NOMO-1 treated with dmso at 0.1 percent for 144 hours (cell line): ENCODE measurements around the gene MYADML2.
"Not testable (repeated sequence)": the region's sequence is repeated elsewhere in the genome, so short reads cannot be mapped to it uniquely, and the experiment has no call there.

Experiments used
- DNase-seq: peaks from one replicate; lab custom pipeline; 2025; ENCODE audit not compliant: unreplicated experiment; lab: John Stamatoyannopoulos, UW

The MYADML2 gene

DNA sequence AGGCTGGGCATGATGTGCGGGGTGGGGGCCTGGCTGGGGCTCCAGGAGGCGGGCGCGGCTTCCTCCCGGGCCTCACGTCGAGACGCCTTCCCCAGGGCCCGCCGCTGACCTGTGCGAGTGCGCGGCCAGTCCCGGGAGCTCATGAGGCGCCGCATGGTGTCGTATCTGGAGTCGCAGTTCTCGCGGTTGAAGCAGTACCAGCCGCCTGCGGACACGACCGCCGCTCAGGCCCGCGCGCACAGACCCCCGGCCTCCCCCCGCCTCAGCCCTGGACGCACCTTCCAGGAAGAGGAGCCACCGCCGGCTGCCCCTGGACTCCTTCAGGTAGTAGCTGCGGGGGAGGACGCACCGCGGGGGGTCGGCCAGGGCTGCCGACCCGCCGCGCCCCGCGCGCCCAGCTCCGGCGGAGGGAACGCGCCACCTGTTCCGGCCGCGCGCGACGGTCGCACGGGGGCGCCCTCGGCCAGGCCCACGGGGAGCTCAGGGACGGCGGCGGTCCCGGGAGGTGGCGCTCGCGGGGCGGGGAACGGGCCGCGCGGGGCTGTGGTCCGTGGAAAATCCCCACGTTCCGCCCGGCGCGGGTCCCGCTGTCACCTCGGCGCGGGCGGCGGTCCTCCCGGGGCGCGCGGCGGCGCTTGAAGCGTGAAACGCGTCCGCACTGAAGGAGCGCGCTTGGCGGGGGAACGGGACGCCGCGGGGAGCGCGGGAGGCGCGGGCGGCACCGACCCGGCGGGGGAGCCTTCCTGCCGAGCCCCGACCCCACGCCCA, 12.5 kb upstream of the MYADML2 start:
- DNase-seq = peak; percentile 51

DNA sequence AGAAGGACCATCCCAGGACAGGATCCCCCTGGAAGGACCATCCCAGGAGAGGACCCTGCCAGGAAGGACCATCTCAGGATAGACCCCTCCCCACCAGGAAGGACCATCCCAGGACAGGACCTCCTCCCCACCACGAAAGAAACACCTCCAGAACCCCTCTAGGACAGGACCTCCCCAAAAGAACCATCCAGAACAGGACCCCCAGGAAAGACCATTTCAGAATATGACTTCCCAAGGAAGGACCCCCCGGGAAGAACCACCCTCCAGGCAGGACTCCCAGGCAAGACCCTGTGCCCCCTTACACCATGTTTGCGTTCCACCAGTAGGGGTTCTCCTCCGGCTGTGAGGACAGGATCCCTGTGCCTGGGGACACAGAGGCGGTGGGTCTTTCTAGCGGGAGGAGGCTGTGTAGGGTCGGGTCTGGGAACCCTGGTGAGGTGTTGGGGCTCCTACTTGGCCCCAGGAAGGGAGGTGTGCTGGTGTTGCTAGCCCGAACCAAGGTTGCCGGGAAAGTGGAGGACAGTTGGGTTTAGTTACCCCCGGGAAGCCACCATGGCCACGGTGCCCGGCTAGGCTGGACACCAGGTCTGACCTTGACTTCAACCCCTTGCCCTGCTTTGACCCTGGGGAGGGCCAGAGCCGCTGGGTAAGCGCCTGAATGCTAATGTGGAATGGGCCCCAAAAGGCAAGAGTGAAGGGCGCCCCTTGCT, 11.8 kb upstream of the MYADML2 start:
- DNase-seq = no peak

DNA sequence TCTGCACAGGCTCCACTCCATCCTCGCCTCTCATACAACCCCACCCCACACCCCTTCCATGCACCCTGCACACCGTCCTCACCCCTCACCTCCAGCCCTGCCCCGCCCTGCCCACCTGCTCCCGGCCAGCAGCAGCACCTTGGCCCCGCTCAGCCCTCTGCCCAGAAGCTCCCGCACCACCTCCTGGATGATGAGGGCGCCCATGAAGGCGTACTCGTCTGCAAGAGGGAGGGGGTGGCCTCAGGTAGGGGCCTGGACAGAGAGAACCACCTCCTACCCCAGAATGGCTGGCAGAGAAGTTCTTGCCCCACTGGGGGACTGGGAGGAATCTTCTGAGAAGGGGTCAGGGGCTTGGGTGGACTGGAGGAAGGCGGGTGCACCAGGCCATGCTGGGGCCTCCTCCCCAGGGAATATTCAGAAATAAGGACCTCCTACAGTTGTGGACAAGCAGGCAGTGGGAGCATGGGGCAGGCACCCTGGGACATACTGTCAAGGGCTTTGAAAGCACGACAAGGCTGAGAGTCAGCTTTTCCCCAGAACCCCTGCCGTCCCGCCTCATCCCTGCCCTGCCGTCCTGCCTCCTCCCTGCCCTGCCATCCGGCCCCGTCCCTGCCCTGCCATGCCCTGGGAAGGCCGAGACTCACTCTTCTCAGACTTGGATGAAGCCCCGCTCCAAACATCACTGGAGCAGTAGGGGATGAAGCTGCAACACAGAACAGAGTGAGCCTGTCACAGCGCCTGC, 10.8 kb upstream of the MYADML2 start:
- no peak for DNase-seq

DNA sequence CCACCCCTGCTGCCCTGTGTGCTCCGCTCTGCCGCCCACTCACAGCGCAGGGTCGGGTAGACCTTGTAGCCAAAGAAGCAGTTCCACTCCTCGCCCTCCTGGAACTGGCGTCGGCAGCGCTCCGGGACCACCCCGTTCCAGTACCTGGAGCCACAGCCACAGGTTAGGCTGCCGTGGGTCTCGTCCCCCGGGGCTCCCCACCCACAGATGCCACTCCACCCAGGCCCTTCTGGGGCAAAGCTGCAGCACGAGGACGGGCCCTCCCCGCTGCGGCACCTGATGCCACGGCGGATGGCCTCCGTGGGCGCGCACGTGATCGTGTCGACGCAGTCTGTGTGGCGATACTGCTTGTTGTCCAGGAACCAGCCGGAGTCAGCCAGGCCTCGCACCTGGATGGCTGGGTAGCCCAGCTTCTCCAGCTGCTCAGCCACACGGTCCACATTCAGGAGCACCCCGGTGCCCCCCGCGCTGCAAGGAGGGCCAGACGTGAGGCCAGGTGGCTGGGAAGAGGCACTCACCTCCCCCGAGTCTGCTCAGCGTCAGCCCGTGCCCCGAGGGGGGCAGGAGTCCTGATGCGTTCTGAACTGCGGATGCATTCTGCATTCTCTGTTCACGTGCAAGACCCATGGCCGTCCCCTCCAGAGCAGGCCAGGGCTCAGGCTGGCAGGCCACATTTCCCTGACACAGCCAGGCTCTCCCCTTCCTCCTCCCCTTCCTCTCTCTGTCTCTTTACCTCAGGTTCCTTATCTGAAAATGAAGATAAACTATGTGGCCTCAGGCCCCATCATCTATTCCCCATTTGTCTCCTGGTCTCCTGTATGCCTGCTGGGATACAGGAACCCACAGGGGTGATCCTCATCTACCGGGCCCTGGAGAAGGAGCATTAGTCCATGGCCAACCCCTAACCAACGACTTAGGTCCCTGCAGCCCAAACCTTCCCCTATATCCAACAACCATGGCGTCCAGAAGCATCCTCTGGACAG, 9.9 kb upstream of the MYADML2 start:
- no peak for DNase-seq

DNA sequence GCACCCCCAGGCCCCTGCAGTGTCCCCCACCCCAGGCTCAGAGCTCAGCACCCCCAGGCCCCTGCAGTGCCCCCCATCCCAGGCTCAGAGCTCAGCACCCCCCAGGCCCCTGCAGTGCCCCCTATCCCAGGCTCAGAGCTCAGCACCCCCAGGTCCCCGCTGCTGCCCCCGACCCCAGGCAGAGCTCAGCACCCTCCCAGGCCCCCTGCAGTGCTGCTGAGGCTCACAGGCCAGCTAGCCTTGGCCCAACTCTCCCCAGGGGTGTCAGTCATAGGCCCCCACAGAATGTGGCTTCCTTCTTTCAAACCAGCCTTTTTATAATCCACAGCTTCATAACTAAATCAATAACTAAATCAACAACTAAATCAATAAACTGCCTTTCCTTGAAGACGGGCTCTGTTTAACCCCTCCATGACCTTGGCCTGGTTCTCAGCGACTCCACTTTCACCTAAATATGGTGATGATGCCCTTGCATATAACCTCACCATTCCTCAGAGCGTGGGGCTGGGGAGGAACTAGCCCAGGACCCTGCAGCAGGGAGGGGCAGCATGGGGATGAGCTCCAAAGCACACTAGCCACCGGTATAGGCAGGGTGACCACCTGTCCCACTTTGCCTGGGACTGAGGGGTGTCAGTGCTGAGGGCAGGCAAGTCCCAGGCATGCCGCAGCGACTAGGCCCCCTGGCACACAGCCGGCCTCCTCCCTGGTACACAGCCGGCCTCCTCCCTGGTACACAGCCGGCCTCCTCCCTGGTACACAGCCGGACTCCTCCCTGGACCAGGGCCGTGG, 8.9 kb upstream of the MYADML2 start:
- DNase-seq = no peak

DNA sequence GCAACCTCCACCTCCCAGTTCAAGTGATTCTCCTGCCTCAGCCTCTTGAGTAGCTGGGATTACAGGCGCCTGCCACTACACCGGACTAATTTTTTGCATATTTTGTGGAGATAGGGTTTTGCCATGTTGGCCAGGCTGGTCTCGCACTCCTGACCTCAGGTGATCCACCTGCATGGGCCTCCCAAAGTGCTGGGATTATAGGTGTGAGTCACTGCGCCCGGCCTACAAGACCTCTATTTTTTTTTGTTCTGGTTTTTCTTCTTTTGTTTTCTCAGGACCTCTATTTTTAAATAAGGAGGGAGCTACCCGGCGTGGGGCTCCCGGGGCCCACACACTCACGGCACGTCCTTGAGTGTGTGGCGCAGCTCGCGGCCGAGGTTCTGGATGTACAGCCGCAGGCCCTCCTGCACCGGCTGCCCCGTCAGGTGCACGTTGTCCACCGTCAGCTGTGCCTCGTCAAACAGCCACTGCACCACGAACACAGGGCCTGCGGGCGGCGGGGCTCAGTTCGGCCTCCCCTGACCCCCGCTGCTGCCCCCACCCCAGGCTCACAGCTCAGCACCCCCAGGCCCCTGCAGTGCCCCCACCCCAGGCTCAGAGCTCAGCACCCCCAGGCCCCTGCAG, 8.1 kb upstream of the MYADML2 start:
- no peak for DNase-seq

DNA sequence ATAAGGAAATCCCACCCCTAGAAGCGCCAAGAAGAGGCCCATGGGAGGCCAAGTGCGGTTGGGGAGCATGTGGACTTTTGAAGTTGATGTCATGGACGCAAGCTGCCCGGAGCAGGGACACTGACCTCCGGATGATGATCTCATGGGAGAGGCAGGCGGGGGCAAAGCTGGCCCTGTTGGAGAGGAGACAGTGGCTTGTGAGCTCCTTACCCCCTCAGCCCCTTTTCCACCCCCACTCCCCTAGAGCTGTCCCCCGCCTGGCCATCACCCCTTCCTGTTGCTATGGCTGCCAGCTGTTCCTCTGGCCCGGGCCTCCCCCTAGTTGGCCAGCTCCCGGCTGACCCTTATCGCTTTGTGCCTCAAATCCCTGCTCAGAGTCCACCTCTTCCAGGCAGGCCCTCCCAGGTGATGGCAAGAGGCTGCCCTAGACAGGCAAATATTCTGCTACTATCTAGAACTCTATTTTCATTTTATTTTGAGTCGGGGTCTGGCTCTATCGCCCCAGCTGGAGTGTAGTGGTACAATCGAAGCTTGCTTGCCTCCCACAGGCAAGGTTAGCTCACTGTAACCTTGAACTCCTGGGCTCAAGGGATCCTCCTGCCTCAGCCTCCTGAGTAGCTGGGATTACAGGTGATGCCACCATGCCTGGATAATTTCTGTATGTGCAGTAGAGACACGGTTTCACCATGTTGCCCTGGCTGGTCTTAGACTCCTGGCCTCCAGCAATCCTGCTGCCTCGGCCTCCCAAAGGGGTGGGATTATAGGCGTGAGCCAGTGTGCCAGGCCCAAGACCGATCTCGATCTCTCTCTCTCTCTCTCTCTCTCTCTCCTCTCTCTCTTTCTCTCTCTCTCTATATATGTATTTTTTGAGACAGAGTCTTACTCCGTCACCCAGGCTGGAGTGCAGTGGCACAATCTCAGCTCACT, 7.4 kb upstream of the MYADML2 start:
- DNase-seq = no peak

DNA sequence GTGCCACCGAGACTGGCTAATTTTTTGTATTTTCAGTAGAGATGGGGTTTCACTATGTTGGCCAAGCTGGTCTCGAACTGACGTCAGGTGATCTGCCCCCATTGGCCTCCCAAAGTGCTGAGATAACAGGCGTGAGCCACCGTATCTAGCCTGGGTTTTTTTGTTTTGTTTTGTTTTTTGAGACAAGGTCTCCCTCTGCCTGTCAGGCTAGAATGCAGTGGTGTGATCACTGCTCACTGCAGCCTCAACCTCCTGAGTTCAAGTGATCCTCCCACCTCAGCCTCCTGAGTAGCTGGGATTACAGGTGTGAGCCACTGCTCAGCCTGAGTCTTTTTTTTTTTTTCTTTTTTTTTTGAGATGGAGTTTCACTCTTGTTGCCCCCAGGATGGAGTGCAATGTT, 6.4 kb upstream of the MYADML2 start:
- DNase-seq = not testable (repeated sequence)

DNA sequence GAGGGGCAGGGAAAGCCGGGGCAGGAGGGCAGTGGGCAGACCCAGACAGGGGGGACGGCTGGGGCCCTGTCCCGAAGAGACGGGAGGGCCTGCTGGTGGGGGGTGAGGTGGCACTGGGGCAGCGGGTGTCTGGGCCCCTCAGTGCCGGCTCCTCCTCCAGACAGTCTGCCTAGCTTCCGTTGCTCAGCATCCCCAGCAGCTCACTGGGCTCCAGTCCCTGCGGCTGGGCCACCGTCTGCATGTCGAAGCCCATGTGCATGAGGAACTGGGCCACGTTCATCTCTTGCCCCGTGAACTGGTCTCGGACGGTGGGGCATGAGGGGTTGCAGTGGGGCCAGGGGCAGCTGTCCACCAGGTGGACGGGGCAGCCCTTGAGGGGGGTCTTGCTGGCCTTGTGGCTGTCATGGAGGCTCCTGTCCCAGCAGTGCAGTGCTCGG, 5.8 kb upstream of the MYADML2 start:
- no peak for DNase-seq

DNA sequence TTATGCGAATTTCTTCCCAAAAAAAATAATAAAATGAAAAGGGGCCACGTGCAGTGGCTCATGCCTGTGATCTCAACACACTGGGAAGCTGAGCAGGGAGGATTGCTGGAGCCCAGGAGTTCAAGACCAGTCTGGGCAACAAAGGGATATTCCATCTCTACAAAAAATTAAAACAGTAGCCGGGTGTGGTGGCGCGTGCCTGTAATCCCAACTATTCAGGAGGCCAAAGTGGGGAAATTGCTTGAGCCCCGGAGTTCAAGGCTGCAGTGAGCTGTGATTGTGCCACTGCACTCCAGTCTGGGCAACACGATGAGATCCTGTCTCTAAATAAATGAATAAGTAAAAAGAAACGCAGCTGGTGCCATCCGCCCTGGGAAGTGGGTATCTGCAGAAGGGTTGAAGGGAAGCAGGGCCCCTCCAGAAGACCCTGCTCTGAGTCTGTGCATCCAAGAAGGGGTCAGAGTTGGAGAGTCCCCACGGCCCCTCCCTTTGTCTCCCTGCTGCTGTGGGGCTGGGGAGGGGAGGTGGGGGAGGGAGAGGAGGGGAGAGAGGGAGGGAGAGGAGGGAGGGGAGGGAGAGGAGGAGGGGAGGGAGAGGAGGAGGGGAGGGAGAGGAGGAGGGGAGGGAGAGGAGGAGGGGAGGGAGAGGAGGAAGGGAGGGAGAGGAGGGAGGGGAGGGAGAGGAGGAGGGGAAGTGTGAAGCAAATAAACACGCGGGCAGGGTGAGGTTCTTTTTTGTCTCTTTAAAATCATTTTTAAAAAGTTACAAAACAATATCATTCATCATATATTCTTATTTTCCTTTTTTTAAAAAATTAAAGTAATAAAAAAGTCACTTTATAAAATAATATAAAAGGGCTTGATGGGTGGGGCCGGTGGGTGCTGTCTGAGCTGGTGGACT, 5.0 kb upstream of the MYADML2 start:
- no peak for DNase-seq

DNA sequence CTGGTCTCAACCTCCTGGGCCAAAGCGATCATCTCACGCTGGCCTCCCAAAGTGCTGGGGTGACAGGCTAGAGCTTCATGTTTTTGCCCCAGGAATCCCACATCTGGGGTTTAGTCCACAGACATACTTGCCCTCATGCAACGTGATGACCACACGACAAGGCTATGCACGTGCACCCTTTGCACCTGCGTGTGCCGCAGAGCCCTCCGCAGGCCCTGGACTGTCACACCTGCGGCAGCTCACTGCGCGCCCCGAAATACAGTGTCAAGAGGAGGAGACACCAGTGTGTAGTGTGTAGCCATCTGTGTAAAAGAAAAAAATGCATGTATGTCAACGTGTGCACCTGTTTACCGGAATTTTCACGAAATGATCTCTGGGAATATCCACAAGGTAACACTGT, 3.5 kb upstream of the MYADML2 start:
- no peak for DNase-seq

DNA sequence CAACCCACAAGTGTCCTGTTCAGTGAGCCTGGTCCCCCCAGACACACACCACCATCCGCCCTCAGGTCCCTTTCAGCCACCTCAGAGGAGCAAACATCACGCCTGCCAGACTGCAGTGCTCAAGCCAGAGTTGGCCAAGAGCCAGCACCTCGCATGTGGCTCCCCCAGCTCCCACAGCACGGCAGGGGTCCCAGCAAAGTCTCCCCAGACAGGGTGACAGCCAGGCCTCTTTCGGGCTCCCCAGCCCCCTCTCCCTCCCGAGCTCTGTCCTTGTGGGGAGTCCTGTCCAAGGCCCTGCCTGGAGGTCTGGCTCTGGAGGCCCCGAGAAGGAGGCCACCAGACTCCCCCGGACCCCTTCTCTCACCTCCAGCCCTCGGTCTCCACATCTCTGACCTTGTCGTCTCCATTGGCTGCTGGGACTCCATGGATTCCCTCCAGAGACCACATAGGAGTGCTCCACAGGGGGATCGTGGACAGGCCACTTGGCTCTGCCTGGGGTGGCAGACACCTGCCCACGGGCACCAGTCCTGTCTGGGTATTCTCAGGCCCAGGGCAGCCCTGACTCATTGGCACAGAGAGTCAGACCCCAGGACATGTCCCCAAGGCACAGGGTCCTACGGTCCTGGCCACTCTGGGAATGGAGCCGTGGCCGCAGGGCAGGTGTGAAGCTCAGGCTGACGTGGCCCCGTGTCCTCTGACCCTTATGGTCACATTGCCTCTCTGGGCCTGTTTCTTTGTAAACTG, 1.8 kb upstream of the MYADML2 start:
- no peak for DNase-seq

DNA sequence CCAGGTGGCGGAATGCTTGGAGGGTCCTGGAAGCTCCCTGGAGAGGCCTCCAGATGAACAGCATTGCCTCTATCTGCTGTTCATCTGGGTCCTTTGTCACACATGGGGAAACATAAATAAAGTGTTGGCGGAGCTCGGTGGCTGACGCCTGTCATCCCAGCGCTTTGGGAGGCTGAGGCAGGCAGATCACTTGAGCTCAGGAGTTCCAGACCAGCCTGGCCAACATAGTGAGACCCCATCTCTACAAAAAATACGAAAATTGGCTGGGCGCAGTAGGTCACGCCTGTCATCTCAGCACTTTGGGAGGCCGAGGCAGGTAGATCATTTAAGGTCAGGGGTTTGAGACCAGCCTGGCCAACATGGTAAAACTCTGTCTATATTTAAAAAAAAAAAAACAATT, 2.2 kb downstream of the MYADML2 start:
- DNase-seq = no peak

DNA sequence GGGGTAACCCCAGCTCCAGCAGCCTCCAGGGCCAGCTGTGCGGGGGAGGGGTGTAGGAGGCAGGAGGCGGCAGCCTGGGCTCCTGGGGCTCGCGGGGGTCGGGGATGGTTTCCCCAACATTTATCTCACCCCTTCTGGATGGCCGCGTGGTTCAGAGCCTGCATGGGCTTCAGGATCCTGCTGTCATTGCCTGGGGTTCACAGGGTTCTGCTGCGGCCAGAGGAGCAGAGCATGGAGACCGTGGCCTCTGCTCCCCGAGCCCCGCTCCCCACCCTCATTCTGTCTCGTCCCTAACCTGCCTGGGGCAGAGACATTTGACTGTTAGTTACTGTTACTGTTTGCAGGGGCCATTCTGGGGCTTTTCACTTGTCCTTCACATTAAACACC, 4.9 kb downstream of the MYADML2 start:
- DNase-seq = no peak

DNA sequence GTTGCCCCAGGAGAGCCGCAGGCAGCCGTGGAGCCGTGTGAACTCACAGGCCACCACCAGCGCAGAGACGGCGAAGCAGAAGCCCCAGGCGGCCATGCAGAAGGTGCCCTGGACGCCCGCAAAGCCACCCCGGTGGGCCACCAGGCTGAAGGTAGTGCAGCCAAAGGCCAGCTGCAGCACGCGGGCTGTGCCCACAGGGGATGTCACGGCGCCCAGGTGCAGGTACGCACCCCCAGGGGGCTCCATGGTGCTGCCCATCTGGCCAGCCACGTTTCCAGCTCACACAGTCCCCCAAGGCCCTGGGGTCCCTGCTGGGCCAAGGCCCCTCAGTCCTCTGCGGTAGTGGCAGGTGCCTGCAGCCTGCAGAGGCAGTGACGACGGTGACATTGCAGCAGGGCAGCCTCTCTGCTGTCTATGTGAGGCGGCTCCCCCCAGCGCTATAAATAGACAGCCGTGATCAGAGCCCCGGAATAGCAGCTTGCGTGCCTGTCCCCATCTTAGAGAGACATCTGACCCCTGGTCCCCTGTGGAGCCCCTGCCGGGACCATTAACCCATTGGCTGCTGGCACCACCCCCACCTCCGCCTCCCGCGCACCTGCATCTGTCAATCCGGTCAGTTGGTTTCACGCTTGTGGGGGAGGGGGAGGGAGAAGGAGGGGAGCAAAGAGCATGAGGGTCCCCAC, 5.4 kb downstream of the MYADML2 start:
- no peak for DNase-seq
